Measurements from ENCODE around the gene CEP170B.

Gene CEP170B

DNA sequence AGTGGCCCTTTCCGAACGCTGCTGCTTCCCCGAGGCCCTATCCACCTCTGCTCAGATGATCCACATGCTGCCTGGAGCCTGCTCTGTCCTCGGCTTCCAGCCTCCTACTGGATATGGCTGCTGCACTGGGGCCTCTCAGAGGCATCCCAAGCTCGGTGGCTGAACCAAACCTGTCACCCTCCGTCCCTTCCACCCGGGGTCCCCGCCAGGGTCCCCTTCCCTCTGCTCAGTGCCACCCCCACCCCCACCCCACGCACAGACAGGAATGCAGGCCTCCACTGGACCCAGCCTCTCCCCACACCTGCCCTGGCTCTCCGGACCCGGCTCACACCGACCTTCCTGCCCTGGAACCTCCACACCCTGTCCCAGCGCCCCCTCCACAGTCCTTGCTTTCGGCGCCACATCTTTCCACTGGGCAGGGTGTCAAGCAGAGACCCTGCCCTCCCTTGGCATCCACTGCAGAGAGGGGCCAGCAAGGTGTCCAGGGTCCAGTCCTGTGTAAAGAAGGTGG is 6.1 kb downstream of the CEP170B start:
- Histone ChIP-seq H3K9ac (ENCODE audit: low read length) (no peak overlapping the region), H4K12ac (ENCODE audit: low read depth, low read length) (no peak overlapping the region), H3K4me2 (ENCODE audit: low read length) (no peak overlapping the region), H3K14ac (ENCODE audit: low read length) (no peak overlapping the region), H3K4ac (ENCODE audit: low read depth, low read length) (no peak overlapping the region), H2AFZ (ENCODE audit: insufficient read depth, low read length, poor library complexity) (no peak overlapping the region), H3K79me1 (ENCODE audit: low read length) (peaks cover 2% of the 10 kb centered on the region), H2AK5ac (ENCODE audit: low read length) (no peak overlapping the region), H3K27me3 (ENCODE audit: insufficient read depth, low read length) (no peaks in the 10 kb centered on the region), H3K27ac (ENCODE audit: low read depth, low read length) (no peak overlapping the region), H2BK120ac (ENCODE audit: insufficient read depth, low read length, poor library complexity) (no peak overlapping the region), H4K91ac (ENCODE audit: low read depth, low read length) (no peak overlapping the region), H3K4me1 (ENCODE audit: control insufficient read depth in 1 of 2, insufficient read depth in 2 of 2, low read length in 2 of 2) (peaks cover 14 to 25% of the 10 kb centered on the region in 2 experiments), H3K9me3 (ENCODE audit: insufficient read depth, low read depth, low read length) (peaks cover 11% of the 10 kb centered on the region), H3K18ac (ENCODE audit: low read length) (no peak overlapping the region), H3K23ac (ENCODE audit: low read length) (no peak overlapping the region), H2BK12ac (ENCODE audit: low read length) (no peak overlapping the region), H2BK5ac (ENCODE audit: low read depth, low read length, poor library complexity) (no peak overlapping the region), H3K79me2 (ENCODE audit: control insufficient read depth, insufficient read depth, low read length, poor library complexity) (peaks cover 3% of the 10 kb centered on the region), H3K36me3 (ENCODE audit: control insufficient read depth in 1 of 2, insufficient read depth in 2 of 2, low read length in 2 of 2) (peaks cover 8 to 13% of the 10 kb centered on the region in 2 experiments), H3K4me3 (ENCODE audit: low read depth, low read length) (no peak overlapping the region), H4K8ac (ENCODE audit: low read depth, low read length) (no peak overlapping the region)
- DNase-seq, result no peak
- no CpG with 5 or more reads among the region's 15 CpGs for WGBS (ENCODE audit: extremely low coverage, insufficient coverage, insufficient read length)

- H3K4me1 ChIP-seq (ENCODE audit: control insufficient read depth in 1 of 2, insufficient read depth in 2 of 2, low read length in 2 of 2), result peaks cover 8 to 18% of the 10 kb centered on the region in 2 experiments
- H3K4me3 ChIP-seq (ENCODE audit: low read depth, low read length), result peak overlapping the region; percentile 46
- H3K9me3 ChIP-seq (ENCODE audit: insufficient read depth, low read depth, low read length), result peaks cover 13% of the 10 kb centered on the region
- peaks cover 1% of the 10 kb centered on the region for H3K79me2 ChIP-seq (ENCODE audit: control insufficient read depth, insufficient read depth, low read length, poor library complexity)
- H2AFZ ChIP-seq (ENCODE audit: insufficient read depth, low read length, poor library complexity), result no peak overlapping the region
- no peak overlapping the region for H3K4ac ChIP-seq (ENCODE audit: low read depth, low read length)
- H3K36me3 ChIP-seq (ENCODE audit: control insufficient read depth in 1 of 2, insufficient read depth in 2 of 2, low read length in 2 of 2), result peaks cover 8 to 13% of the 10 kb centered on the region in 2 experiments
- H3K14ac ChIP-seq (ENCODE audit: low read length), result no peak overlapping the region
- H2BK5ac ChIP-seq (ENCODE audit: low read depth, low read length, poor library complexity), result no peak overlapping the region
- peak overlapping the region; percentile 4 for H3K18ac ChIP-seq (ENCODE audit: low read length)
- WGBS (ENCODE audit: extremely low coverage, insufficient coverage, insufficient read length), result no CpG with 5 or more reads among the region's 47 CpGs
- no peak overlapping the region for H2AK5ac ChIP-seq (ENCODE audit: low read length)
- H3K23ac ChIP-seq (ENCODE audit: low read length), result no peak overlapping the region
- H3K27me3 ChIP-seq (ENCODE audit: insufficient read depth, low read length), result no peaks in the 10 kb centered on the region
- H2BK120ac ChIP-seq (ENCODE audit: insufficient read depth, low read length, poor library complexity), result no peak overlapping the region
- no peak overlapping the region for H4K91ac ChIP-seq (ENCODE audit: low read depth, low read length)
- no peak overlapping the region for H3K9ac ChIP-seq (ENCODE audit: low read length)
- DNase-seq, result no peak
- peaks cover 2% of the 10 kb centered on the region for H3K79me1 ChIP-seq (ENCODE audit: low read length)
- no peak overlapping the region for H3K27ac ChIP-seq (ENCODE audit: low read depth, low read length)
- no peak overlapping the region for H2BK12ac ChIP-seq (ENCODE audit: low read length)
- no peak overlapping the region for H3K4me2 ChIP-seq (ENCODE audit: low read length)
- no peak overlapping the region for H4K8ac ChIP-seq (ENCODE audit: low read depth, low read length)
- H4K12ac ChIP-seq (ENCODE audit: low read depth, low read length), result no peak overlapping the region
Measured at GRCh38 chr14:104871656-104872468, 6.8 kb downstream of the CEP170B start.

DNA sequence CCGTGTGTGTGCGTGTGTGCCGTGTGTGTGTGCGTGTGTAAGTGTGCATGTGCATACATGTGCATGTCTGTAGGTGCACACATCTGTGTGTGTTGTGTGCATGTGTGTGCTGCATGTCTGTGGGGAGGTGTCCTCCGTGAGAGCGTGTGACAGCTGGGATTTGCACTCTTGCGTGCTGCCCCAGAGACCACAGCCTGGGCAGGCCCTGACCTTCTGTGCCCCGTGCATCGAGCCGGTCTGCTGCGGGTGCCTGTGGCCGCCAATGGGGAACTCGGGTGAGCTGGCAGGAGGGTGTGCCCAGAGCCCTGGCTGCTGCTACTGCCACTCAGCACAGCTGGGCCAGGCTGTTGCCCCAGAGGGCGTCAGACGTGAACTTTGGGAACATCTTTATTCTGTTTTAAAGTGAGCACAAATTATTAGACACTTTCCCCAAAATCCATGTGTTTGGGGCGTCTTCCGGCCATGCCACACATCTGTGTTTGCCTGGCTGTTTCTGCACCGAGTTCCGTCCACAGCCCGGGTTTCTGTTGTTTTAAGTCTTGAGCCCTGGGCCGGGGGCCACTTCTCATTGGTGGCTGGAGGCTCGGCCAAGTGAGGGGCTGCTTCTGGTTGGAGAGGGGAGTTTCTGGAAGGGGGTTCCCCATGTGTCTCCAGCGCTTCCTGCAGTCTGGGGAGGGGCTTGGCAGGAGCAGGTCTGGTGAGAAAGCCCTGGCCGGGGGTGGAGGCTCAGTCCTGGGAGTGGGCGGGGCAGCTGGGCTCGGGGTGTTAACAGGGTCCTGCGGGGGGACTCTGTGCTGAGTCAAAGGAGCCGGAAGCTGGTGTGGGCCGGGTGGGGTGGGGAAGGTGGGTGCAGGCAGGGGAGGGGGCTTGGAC is 7.6 kb downstream of the CEP170B start:
- Histone ChIP-seq H2AFZ (ENCODE audit: insufficient read depth, low read length, poor library complexity) (no peak overlapping the region), H3K9me3 (ENCODE audit: insufficient read depth, low read depth, low read length) (peaks cover 13% of the 10 kb centered on the region), H3K79me2 (ENCODE audit: control insufficient read depth, insufficient read depth, low read length, poor library complexity) (peaks cover 1% of the 10 kb centered on the region), H2BK120ac (ENCODE audit: insufficient read depth, low read length, poor library complexity) (no peak overlapping the region), H4K8ac (ENCODE audit: low read depth, low read length) (no peak overlapping the region), H2AK5ac (ENCODE audit: low read length) (no peak overlapping the region), H3K4me1 (ENCODE audit: control insufficient read depth in 1 of 2, insufficient read depth in 2 of 2, low read length in 2 of 2) (peaks cover 7 to 12% of the 10 kb centered on the region in 2 experiments), H3K36me3 (ENCODE audit: control insufficient read depth in 1 of 2, insufficient read depth in 2 of 2, low read length in 2 of 2) (peaks cover 15 to 19% of the 10 kb centered on the region in 2 experiments), H3K27ac (ENCODE audit: low read depth, low read length) (no peak overlapping the region), H3K18ac (ENCODE audit: low read length) (no peak overlapping the region), H2BK12ac (ENCODE audit: low read length) (no peak overlapping the region), H4K91ac (ENCODE audit: low read depth, low read length) (no peak overlapping the region), H3K14ac (ENCODE audit: low read length) (no peak overlapping the region), H3K79me1 (ENCODE audit: low read length) (peaks cover 2% of the 10 kb centered on the region), H3K9ac (ENCODE audit: low read length) (no peak overlapping the region), H3K4me3 (ENCODE audit: low read depth, low read length) (peak overlapping the region; percentile 46), H2BK5ac (ENCODE audit: low read depth, low read length, poor library complexity) (no peak overlapping the region), H3K4ac (ENCODE audit: low read depth, low read length) (no peak overlapping the region), H3K4me2 (ENCODE audit: low read length) (no peak overlapping the region), H3K23ac (ENCODE audit: low read length) (no peak overlapping the region), H4K12ac (ENCODE audit: low read depth, low read length) (no peak overlapping the region), H3K27me3 (ENCODE audit: insufficient read depth, low read length) (no peaks in the 10 kb centered on the region)
- WGBS (ENCODE audit: extremely low coverage, insufficient coverage, insufficient read length), result no CpG with 5 or more reads among the region's 29 CpGs
- no peak for DNase-seq

- Histone ChIP-seq H3K36me3 (ENCODE audit: control insufficient read depth in 1 of 2, insufficient read depth in 2 of 2, low read length in 2 of 2) (peaks cover 19 to 23% of the 10 kb centered on the region in 2 experiments), H3K4ac (ENCODE audit: low read depth, low read length) (peak overlapping the region; percentile 32), H3K79me1 (ENCODE audit: low read length) (peaks cover 2% of the 10 kb centered on the region), H2AFZ (ENCODE audit: insufficient read depth, low read length, poor library complexity) (no peak overlapping the region), H3K23ac (ENCODE audit: low read length) (no peak overlapping the region), H3K9me3 (ENCODE audit: insufficient read depth, low read depth, low read length) (peaks cover 13% of the 10 kb centered on the region), H4K8ac (ENCODE audit: low read depth, low read length) (no peak overlapping the region), H3K4me2 (ENCODE audit: low read length) (no peak overlapping the region), H3K79me2 (ENCODE audit: control insufficient read depth, insufficient read depth, low read length, poor library complexity) (peaks cover 1% of the 10 kb centered on the region), H2BK5ac (ENCODE audit: low read depth, low read length, poor library complexity) (no peak overlapping the region), H2BK120ac (ENCODE audit: insufficient read depth, low read length, poor library complexity) (no peak overlapping the region), H3K9ac (ENCODE audit: low read length) (no peak overlapping the region), H4K12ac (ENCODE audit: low read depth, low read length) (no peak overlapping the region), H3K4me1 (ENCODE audit: control insufficient read depth in 1 of 2, insufficient read depth in 2 of 2, low read length in 2 of 2) (peaks cover 7 to 12% of the 10 kb centered on the region in 2 experiments), H3K14ac (ENCODE audit: low read length) (no peak overlapping the region), H4K91ac (ENCODE audit: low read depth, low read length) (no peak overlapping the region), H3K27me3 (ENCODE audit: insufficient read depth, low read length) (no peaks in the 10 kb centered on the region), H3K18ac (ENCODE audit: low read length) (no peak overlapping the region), H3K4me3 (ENCODE audit: low read depth, low read length) (no peak overlapping the region), H3K27ac (ENCODE audit: low read depth, low read length) (no peak overlapping the region), H2AK5ac (ENCODE audit: low read length) (no peak overlapping the region), H2BK12ac (ENCODE audit: low read length) (no peak overlapping the region)
- no CpG with 5 or more reads among the region's 13 CpGs for WGBS (ENCODE audit: extremely low coverage, insufficient coverage, insufficient read length)
- DNase-seq, result no peak
Measured at GRCh38 chr14:104873380-104874055, 8.4 kb downstream of the CEP170B start.

All from trophoblast cell (in vitro differentiated cells and primary cell).